ENCODE measurements around the gene EYA2. TPM values are rescaled to one million over a fixed set of nuclear protein-coding genes. Genes with fewer than 3 reads are reported as not detected.

The EYA2 gene
- polyA plus RNA-seq, 3 donors: 0.04 to 0.16 TPM; not detected in 1

GRCh38 chr20:46853926-46854325 is 40.7 kb upstream of the EYA2 start:
- Histone ChIP-seq H2AFZ (ENCODE audit: insufficient read depth, low read depth, low read length, poor library complexity, severe bottlenecking) (no peak overlapping the region), H3K27me3 (ENCODE audit: control insufficient read depth in 2 of 2, insufficient read depth in 2 of 2, low read length in 2 of 2) (no peaks in the 10 kb centered on the region), H3K36me3 (replicated peaks in 1 of 2; ENCODE audit: control insufficient read depth in 1 of 2, insufficient read depth in 2 of 2, low read length in 2 of 2) (no peaks in the 10 kb centered on the region), H3K4me3 (replicated peaks in 1 of 3; ENCODE audit: low read depth in 2 of 3, low read length in 3 of 3) (no peak overlapping the region), H3K9ac (ENCODE audit: insufficient read depth, low read length, poor library complexity, severe bottlenecking) (no peak overlapping the region), H3K27ac (ENCODE audit: low read depth in 1 of 2, low read length in 2 of 2) (no peak overlapping the region), H3K9me3 (replicated peaks in 1 of 2; ENCODE audit: control insufficient read depth in 1 of 2, insufficient read depth in 1 of 2, low read length in 2 of 2) (no peaks in the 10 kb centered on the region), H3K4me1 (ENCODE audit: control insufficient read depth in 1 of 2, insufficient read depth in 2 of 2, low read length in 2 of 2) (no peaks in the 10 kb centered on the region), H4K20me1 (ENCODE audit: insufficient read depth, low read length) (no peaks in the 10 kb centered on the region), H3K4me2 (replicated peaks; ENCODE audit: extremely low read depth, low read length, poor library complexity, severe bottlenecking) (no peak overlapping the region), H3K79me2 (ENCODE audit: insufficient read depth, low read length) (no peaks in the 10 kb centered on the region)
- TF ChIP-seq, protein P1, sequence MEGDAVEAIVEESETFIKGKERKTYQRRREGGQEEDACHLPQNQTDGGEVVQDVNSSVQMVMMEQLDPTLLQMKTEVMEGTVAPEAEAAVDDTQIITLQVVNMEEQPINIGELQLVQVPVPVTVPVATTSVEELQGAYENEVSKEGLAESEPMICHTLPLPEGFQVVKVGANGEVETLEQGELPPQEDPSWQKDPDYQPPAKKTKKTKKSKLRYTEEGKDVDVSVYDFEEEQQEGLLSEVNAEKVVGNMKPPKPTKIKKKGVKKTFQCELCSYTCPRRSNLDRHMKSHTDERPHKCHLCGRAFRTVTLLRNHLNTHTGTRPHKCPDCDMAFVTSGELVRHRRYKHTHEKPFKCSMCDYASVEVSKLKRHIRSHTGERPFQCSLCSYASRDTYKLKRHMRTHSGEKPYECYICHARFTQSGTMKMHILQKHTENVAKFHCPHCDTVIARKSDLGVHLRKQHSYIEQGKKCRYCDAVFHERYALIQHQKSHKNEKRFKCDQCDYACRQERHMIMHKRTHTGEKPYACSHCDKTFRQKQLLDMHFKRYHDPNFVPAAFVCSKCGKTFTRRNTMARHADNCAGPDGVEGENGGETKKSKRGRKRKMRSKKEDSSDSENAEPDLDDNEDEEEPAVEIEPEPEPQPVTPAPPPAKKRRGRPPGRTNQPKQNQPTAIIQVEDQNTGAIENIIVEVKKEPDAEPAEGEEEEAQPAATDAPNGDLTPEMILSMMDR (IDR thresholded peaks at IDR 0.05): no peak
- WGBS (ENCODE audit: insufficient coverage): over 99% methylated on average over 8 of the region's 10 CpGs
- peaks cover 3 to 7% (median 5%) of the 10 kb centered on the region in 3 donors for H3K27me3 Mint-ChIP-seq (ENCODE audit: low read depth in 3 of 3)
- H3K9me3 Mint-ChIP-seq: peaks cover 0 to 9% (median 1%) of the 10 kb centered on the region in 7 donors
- no peaks in the 10 kb centered on the region for H3K36me3 Mint-ChIP-seq
- H3K4me1 Mint-ChIP-seq: no peaks in the 10 kb centered on the region
- H3K27ac Mint-ChIP-seq: no peak overlapping the region
- no peak for DNase-seq
- intact Hi-C loops (cut with micrococcal nuclease): no loop called here
- H3K4me3 Mint-ChIP-seq: no peak overlapping the region

- no peak overlapping the region for H3K4me3 Mint-ChIP-seq
- no peak overlapping the region for H3K27ac ChIP-seq (ENCODE audit: low read depth in 1 of 2, low read length in 2 of 2)
- no peak overlapping the region for H3K9ac ChIP-seq (ENCODE audit: insufficient read depth, low read length, poor library complexity, severe bottlenecking)
- WGBS (ENCODE audit: insufficient coverage): 73% methylated on average over 5 of the region's 6 CpGs
- no peak overlapping the region for H3K4me2 ChIP-seq (replicated peaks; ENCODE audit: extremely low read depth, low read length, poor library complexity, severe bottlenecking)
- peaks cover 2 to 7% of the 10 kb centered on the region in 2 donors for H3K27me3 ChIP-seq (ENCODE audit: control insufficient read depth in 2 of 2, insufficient read depth in 2 of 2, low read length in 2 of 2)
- DNase-seq: no peak
- no peaks in the 10 kb centered on the region for H4K20me1 ChIP-seq (ENCODE audit: insufficient read depth, low read length)
- no peak overlapping the region for H3K27ac Mint-ChIP-seq
- no peaks in the 10 kb centered on the region for H3K79me2 ChIP-seq (ENCODE audit: insufficient read depth, low read length)
- intact Hi-C loops (cut with micrococcal nuclease): no loop called here
- H3K4me3 ChIP-seq (replicated peaks in 1 of 3; ENCODE audit: low read depth in 2 of 3, low read length in 3 of 3): no peak overlapping the region
- H3K27me3 Mint-ChIP-seq (ENCODE audit: low read depth in 3 of 3): peaks cover 0 to 6% (median 5%) of the 10 kb centered on the region in 3 donors
- H2AFZ ChIP-seq (ENCODE audit: insufficient read depth, low read depth, low read length, poor library complexity, severe bottlenecking): no peak overlapping the region
- no peaks in the 10 kb centered on the region for H3K36me3 ChIP-seq (replicated peaks in 1 of 2; ENCODE audit: control insufficient read depth in 1 of 2, insufficient read depth in 2 of 2, low read length in 2 of 2)
- TF ChIP-seq, protein P1 (IDR thresholded peaks at IDR 0.05): no peak
- H3K9me3 Mint-ChIP-seq: peaks cover 0 to 7% (median 2%) of the 10 kb centered on the region in 7 donors
- no peaks in the 10 kb centered on the region for H3K4me1 Mint-ChIP-seq
- no peaks in the 10 kb centered on the region for H3K4me1 ChIP-seq (ENCODE audit: control insufficient read depth in 1 of 2, insufficient read depth in 2 of 2, low read length in 2 of 2)
- no peaks in the 10 kb centered on the region for H3K9me3 ChIP-seq (replicated peaks in 1 of 2; ENCODE audit: control insufficient read depth in 1 of 2, insufficient read depth in 1 of 2, low read length in 2 of 2)
- H3K36me3 Mint-ChIP-seq: no peaks in the 10 kb centered on the region
Observed at GRCh38 chr20:46857061-46857831, 37.4 kb upstream of the EYA2 start.

All from CD14-positive monocyte (primary cell).